Endothelial cell of umbilical vein (primary cell): ENCODE results near the gene CFAP77.

ENCODE experiments used
- EZH2 ChIP-seq: IDR thresholded peaks from 2 replicates; pipeline ENCODE4 v1.6.1; 2012; ENCODE audit warnings: borderline replicate concordance, low read depth, mild to moderate bottlenecking, moderate library complexity, low read length, inconsistent platforms; ENCODE audit not compliant: severe bottlenecking
- GATA2 ChIP-seq: IDR thresholded peaks from 2 replicates; pipeline ENCODE4 v1.7.0; 2011; ENCODE audit warnings: low read depth, mild to moderate bottlenecking, moderate library complexity, mixed read lengths, low read length; ENCODE audit not compliant: insufficient read length, insufficient read depth
- POLR2A ChIP-seq: IDR thresholded peaks from 2 replicates; pipeline ENCODE4 v1.6.1; 2012; ENCODE audit warnings: low read depth, mild to moderate bottlenecking, control low read depth, low read length
- POLR2AphosphoS5 ChIP-seq: IDR thresholded peaks from 2 replicates; pipeline ENCODE4 v1.6.1; 2012; ENCODE audit warnings: low read depth, mild to moderate bottlenecking, control low read depth, low read length, moderate library complexity; ENCODE audit not compliant: insufficient read depth
- TF ChIP-seq, protein P1 (sequence below), 2 donors: IDR thresholded peaks; 1 replicate in 1 of 2; 2 replicates in 1 of 2; pipeline ENCODE4 v1.5.1; 2011; ENCODE audit warnings: low read length in 2 of 2, mild to moderate bottlenecking in 2 of 2, moderate library complexity in 2 of 2, control low read depth in 1 of 2, inconsistent platforms in 1 of 2, low read depth in 1 of 2; ENCODE audit not compliant: insufficient read depth in 1 of 2; ENCODE audit errors: extremely low read depth in 1 of 2
- TF ChIP-seq, protein P2 (sequence below): IDR thresholded peaks from 2 replicates; pipeline ENCODE4 v1.6.1; 2011; ENCODE audit not compliant: insufficient read depth, insufficient read length

DNA sequence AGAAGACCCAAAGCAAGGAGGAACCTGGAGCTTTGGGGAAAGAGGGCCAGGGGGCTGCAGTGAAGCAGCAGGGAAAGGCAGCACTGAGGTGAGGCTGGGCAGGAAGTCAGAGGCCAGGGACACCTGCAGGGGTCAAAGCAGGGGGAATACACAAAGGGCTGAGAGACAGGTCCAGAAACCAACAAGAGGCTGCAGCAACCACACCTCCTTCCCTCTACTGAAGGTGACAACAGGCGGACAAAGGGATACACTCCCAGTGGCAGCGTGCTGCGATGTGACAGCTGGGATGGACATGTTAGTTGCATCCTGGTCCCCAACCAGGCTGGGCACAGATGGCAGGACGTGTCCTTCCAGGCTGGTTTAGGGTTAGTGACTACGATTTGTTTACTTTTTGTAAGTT is 12.6 kb downstream of the CFAP77 start:
- TF ChIP-seq, protein P1, sequence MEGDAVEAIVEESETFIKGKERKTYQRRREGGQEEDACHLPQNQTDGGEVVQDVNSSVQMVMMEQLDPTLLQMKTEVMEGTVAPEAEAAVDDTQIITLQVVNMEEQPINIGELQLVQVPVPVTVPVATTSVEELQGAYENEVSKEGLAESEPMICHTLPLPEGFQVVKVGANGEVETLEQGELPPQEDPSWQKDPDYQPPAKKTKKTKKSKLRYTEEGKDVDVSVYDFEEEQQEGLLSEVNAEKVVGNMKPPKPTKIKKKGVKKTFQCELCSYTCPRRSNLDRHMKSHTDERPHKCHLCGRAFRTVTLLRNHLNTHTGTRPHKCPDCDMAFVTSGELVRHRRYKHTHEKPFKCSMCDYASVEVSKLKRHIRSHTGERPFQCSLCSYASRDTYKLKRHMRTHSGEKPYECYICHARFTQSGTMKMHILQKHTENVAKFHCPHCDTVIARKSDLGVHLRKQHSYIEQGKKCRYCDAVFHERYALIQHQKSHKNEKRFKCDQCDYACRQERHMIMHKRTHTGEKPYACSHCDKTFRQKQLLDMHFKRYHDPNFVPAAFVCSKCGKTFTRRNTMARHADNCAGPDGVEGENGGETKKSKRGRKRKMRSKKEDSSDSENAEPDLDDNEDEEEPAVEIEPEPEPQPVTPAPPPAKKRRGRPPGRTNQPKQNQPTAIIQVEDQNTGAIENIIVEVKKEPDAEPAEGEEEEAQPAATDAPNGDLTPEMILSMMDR (IDR thresholded peaks at IDR 0.05; ENCODE audit: extremely low read depth in 1 of 2, insufficient read depth in 1 of 2, low read depth in 1 of 2, low read length in 2 of 2), result no peak
- TF ChIP-seq, protein P2, sequence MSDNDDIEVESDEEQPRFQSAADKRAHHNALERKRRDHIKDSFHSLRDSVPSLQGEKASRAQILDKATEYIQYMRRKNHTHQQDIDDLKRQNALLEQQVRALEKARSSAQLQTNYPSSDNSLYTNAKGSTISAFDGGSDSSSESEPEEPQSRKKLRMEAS, result no peak
- TF ChIP-seq POLR2AphosphoS5 (no peak), EZH2 (no peak), POLR2A (no peak), GATA2 (no peak)
